ENCODE results near the gene PAGE1. TPM values are rescaled to one million over a fixed set of nuclear protein-coding genes. Genes with fewer than 3 reads are reported as not detected.

Gene PAGE1
- total RNA-seq, 1 donor from 2014 or later: not detected

- no peak for DNase-seq (ENCODE audit: missing footprints)
- ATAC-seq: no peak
- intact Hi-C loops (cut with DNase I): no loop called here
These were observed 50.7 kb downstream of the PAGE1 start for GRCh38 chrX:49644991-49645637.

Other genes starting within 250 kb of the PAGE1 start
- not detected for gene GAGE12C, start 163.8 kb downstream of the PAGE1 start, total RNA-seq
- not detected for gene GAGE12D, start 154.3 kb downstream of the PAGE1 start, total RNA-seq
- not detected for gene GAGE12E, start 144.7 kb downstream of the PAGE1 start, total RNA-seq
- not detected for gene GAGE12F, start 135.1 kb downstream of the PAGE1 start, total RNA-seq
- gene GAGE12G, start 125.6 kb downstream of the PAGE1 start, total RNA-seq: not detected
- not detected for gene GAGE12H, start 116.0 kb downstream of the PAGE1 start, total RNA-seq
- not detected for gene GAGE2A, start 106.5 kb downstream of the PAGE1 start, total RNA-seq
- not detected for gene GAGE1, start 97.0 kb downstream of the PAGE1 start, total RNA-seq
- not detected for gene PAGE4, start 133.3 kb upstream of the PAGE1 start, total RNA-seq
- gene USP27X, start 183.5 kb upstream of the PAGE1 start, total RNA-seq: 1.8 TPM
- gene CLCN5, start 226.6 kb upstream of the PAGE1 start, total RNA-seq: 2.7 TPM

Measured in Right ventricle myocardium inferior (tissue), 1 donor.